ENCODE data around the gene BBS12.

GRCh38 chr4:122705547-122706117, 26.9 kb upstream of the BBS12 start:
- TF ChIP-seq CTCF (IDR thresholded peaks at IDR 0.05), result no peak
- no peak for TF ChIP-seq EP300 (IDR thresholded peaks at IDR 0.05)
- no peak for TF ChIP-seq POLR2AphosphoS5 (IDR thresholded peaks at IDR 0.05)
- no peak for TF ChIP-seq POLR2A (IDR thresholded peaks at IDR 0.05; ENCODE audit: low read depth)

All from esophagus muscularis mucosa (tissue), 4 donors.